ENCODE measurements around the gene KRT5.

The KRT5 gene

DNA sequence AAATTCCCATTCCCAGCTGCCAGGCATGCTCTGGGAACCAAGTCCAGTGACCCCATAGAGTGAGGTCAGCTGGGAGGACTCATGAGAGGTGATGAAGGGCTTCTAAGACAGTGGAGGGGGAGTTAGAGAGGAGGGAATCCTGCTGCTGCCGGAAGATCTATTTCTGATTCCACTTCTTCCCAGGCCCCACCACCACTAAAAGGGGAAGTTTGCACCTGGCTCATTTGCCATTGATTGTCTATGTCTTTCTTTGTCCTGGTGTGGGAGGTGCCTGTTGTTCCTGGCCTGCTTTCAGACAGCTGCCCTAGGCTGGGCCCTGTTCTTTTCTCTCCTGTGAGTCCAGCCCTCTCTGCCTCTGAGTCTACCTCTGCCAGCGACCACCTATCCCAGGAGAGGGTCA is 24.1 kb downstream of the KRT5 start:
- no peak overlapping the region for H3K4me3 ChIP-seq (IDR thresholded peaks at IDR 0.05; ENCODE audit: insufficient read depth, low read depth, low read length)
- no peak overlapping the region for H3K9ac ChIP-seq
- no peak overlapping the region for H3K4me2 ChIP-seq
- TF ChIP-seq, protein P1, sequence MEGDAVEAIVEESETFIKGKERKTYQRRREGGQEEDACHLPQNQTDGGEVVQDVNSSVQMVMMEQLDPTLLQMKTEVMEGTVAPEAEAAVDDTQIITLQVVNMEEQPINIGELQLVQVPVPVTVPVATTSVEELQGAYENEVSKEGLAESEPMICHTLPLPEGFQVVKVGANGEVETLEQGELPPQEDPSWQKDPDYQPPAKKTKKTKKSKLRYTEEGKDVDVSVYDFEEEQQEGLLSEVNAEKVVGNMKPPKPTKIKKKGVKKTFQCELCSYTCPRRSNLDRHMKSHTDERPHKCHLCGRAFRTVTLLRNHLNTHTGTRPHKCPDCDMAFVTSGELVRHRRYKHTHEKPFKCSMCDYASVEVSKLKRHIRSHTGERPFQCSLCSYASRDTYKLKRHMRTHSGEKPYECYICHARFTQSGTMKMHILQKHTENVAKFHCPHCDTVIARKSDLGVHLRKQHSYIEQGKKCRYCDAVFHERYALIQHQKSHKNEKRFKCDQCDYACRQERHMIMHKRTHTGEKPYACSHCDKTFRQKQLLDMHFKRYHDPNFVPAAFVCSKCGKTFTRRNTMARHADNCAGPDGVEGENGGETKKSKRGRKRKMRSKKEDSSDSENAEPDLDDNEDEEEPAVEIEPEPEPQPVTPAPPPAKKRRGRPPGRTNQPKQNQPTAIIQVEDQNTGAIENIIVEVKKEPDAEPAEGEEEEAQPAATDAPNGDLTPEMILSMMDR (conservative IDR thresholded peaks at IDR 0.05; ENCODE audit: low read depth, low read length), result no peak
- no peaks in the 10 kb centered on the region for H3K4me1 ChIP-seq (ENCODE audit: low read depth, poor library complexity, severe bottlenecking)
- H3K27me3 ChIP-seq (ENCODE audit: insufficient read depth, low read depth), result peaks cover 15% of the 10 kb centered on the region; the same call in 1 of the 2 replicates
- no peaks in the 10 kb centered on the region for H3K79me2 ChIP-seq (ENCODE audit: insufficient read depth, low read depth)
- no peaks in the 10 kb centered on the region for H4K20me1 ChIP-seq (ENCODE audit: insufficient read depth)
- no peak overlapping the region for H2AFZ ChIP-seq (ENCODE audit: low read depth)
- H3K27ac ChIP-seq, result no peak overlapping the region
- H3K36me3 ChIP-seq (ENCODE audit: insufficient read depth), result no peaks in the 10 kb centered on the region

DNA sequence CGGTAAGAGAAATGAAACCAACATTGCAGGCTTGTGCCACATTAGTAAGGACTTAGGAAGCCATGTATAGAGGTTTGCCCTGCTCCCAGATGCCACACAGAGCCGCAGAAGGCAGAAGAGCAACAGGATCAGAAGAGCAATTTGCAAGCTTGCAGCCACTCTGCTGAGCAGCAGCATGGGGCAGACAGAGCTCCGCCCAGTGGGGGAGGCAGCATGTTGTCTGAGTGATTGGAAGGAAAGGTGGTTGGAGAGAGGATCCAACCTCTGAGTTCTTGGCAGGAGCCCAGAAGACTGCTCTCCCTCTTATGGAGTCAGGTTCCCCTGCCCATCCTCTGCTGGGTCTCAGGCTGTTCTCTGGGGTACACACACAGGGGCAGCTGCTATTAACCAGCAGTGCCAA is 24.8 kb downstream of the KRT5 start:
- Histone ChIP-seq H3K9ac (no peak overlapping the region), H3K4me2 (no peak overlapping the region)
- TF ChIP-seq, protein P1 (conservative IDR thresholded peaks at IDR 0.05; ENCODE audit: low read depth, low read length), result no peak

GRCh38 chr12:52494518-52494917 is 25.7 kb downstream of the KRT5 start:
- TF ChIP-seq, protein P1 (conservative IDR thresholded peaks at IDR 0.05; ENCODE audit: low read depth, low read length), result no peak
- Histone ChIP-seq H3K27ac (no peak overlapping the region), H3K27me3 (ENCODE audit: insufficient read depth, low read depth) (peaks cover 15% of the 10 kb centered on the region; the same call in 1 of the 2 replicates), H3K4me1 (ENCODE audit: low read depth, poor library complexity, severe bottlenecking) (no peaks in the 10 kb centered on the region), H3K79me2 (ENCODE audit: insufficient read depth, low read depth) (no peaks in the 10 kb centered on the region), H3K4me3 (IDR thresholded peaks at IDR 0.05; ENCODE audit: insufficient read depth, low read depth, low read length) (no peak overlapping the region), H3K36me3 (ENCODE audit: insufficient read depth) (no peaks in the 10 kb centered on the region), H3K9ac (no peak overlapping the region), H2AFZ (ENCODE audit: low read depth) (no peak overlapping the region), H3K4me2 (no peak overlapping the region), H4K20me1 (ENCODE audit: insufficient read depth) (no peaks in the 10 kb centered on the region)

More for the DNA sequence above, 24.8 kb downstream of the KRT5 start:
- no peak overlapping the region for H2AFZ ChIP-seq (ENCODE audit: low read depth)
- H3K27ac ChIP-seq, result no peak overlapping the region
- H3K4me3 ChIP-seq (IDR thresholded peaks at IDR 0.05; ENCODE audit: insufficient read depth, low read depth, low read length), result no peak overlapping the region
- no peaks in the 10 kb centered on the region for H3K36me3 ChIP-seq (ENCODE audit: insufficient read depth)
- no peaks in the 10 kb centered on the region for H4K20me1 ChIP-seq (ENCODE audit: insufficient read depth)
- no peaks in the 10 kb centered on the region for H3K79me2 ChIP-seq (ENCODE audit: insufficient read depth, low read depth)
- no peaks in the 10 kb centered on the region for H3K4me1 ChIP-seq (ENCODE audit: low read depth, poor library complexity, severe bottlenecking)
- H3K27me3 ChIP-seq (ENCODE audit: insufficient read depth, low read depth), result peaks cover 15% of the 10 kb centered on the region; the same call in 1 of the 2 replicates

DNA sequence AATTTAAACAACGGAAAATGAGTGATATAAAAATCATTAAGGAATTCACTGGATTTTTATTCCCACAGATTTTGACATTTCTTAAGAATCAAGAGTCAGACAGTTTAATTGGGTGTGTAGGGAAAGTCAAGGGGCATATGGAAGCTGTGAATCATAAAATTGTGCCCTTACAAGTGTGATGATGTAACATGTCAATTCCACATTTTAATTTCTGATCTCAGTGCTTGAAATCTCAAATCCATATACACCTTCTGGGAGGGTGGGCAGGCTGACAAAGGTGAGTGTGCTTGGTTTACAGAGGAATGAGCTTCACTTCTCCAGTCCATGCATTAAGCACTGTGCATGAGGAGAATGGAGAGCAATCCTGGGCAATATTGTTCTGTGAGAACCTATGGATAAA is 26.1 kb downstream of the KRT5 start:
- no peak overlapping the region for H3K4me2 ChIP-seq
- H3K4me3 ChIP-seq (IDR thresholded peaks at IDR 0.05; ENCODE audit: insufficient read depth, low read depth, low read length), result no peak overlapping the region
- TF ChIP-seq, protein P1 (conservative IDR thresholded peaks at IDR 0.05; ENCODE audit: low read depth, low read length), result no peak
- no peak overlapping the region for H3K9ac ChIP-seq
- H3K36me3 ChIP-seq (ENCODE audit: insufficient read depth), result no peaks in the 10 kb centered on the region
- H3K79me2 ChIP-seq (ENCODE audit: insufficient read depth, low read depth), result no peaks in the 10 kb centered on the region
- no peaks in the 10 kb centered on the region for H3K4me1 ChIP-seq (ENCODE audit: low read depth, poor library complexity, severe bottlenecking)
- no peak overlapping the region for H3K27ac ChIP-seq
- no peaks in the 10 kb centered on the region for H4K20me1 ChIP-seq (ENCODE audit: insufficient read depth)
- peaks cover 15% of the 10 kb centered on the region; the same call in 1 of the 2 replicates for H3K27me3 ChIP-seq (ENCODE audit: insufficient read depth, low read depth)
- H2AFZ ChIP-seq (ENCODE audit: low read depth), result no peak overlapping the region

Measured in KMS-11 (cell line).